Dermis blood vessel endothelial cell (primary cell): Measurements from ENCODE around the gene APBA2. TPM values are rescaled to one million over a fixed set of nuclear protein-coding genes. Genes with fewer than 3 reads are reported as not detected.

Experiments used
- DNase-seq: peaks from one replicate; pipeline ENCODE4 v3.0.0; 2010
- total RNA-seq: library from RNA; depleted of rRNA; stranded (reverse); fragments of >200 nt; gene quantifications from 2 replicates; pipeline ENCODE4 v1.2.3, GENCODE V29; 2014

Gene APBA2
- total RNA-seq, 1 donor from 2014 or later: 18.5 TPM

GRCh38 chr15:28897861-28898585 lies 12.2 kb downstream of the APBA2 start:
- no peak for DNase-seq

DNA sequence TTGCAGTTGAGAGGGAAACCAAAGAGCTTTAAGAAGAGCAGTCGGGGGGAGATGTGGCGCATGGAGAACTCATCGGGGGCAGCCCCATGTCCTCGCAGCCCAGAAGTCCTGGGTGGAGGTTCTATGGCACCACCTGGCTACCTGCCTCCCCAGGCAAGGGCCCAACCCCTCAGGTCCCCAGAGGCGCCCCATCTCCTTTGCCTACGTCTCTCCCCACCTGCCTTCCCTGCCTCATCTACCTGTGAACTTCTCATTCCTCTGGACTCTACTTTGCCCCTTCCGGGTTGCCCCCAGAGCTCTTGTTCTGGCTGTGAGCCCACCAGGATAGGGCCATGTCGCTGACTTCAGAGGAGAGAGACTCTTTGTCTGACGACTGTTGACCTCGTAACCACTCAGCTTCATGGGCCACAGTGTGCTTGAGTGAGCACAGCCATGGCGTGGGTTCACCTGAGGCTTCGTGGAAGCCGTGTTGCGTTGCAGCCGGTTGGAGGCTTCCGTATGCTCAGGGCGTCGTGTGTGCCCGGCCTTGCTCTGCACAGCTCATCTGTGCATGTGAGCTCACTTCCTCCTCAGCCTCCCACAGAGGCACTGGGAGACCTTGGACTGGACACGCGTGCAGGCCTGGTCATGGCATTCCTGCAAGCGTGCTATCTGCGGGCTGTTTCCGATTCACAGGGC lies 13.4 kb downstream of the APBA2 start:
- DNase-seq: no peak

DNA sequence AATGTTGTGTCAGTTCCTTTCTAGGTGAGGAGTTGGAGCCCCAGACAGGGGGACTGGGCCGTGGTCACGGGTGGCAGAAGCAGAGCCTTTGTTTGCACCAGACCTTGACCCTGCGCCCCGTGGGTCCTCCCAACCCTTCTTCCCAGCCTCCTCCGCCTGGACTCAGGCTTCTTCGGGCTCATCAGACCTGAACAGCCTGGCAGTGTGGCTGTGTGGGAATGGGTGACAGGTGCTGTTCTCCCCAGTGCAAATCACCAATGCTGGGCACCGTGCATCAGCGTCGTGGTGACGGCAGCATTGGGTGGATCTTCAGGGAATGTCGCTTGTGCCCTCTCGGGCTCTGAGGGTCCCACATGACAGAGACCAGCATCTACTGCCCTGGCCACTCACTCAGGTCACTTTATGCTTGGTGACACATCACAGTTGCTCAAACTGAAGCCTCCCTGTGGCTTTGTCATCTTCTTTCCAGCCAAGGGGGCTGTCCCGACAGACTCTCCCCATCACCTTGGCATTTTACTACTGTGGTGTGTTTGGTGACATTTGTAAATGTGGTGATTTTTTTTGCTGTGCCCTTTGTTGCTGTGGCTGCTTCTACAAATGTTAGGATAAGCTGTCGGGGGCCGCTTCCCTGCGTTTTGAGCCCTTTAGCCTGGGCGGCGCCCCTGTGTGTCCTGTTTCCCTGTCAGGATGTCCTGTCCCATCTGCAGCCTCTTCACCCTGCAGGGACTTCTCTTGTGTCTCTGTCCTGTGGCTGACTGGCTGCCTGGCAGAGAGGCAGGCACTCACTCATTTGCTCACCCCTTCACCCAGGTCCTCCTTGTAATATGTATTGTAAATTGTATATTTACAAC lies 14.5 kb downstream of the APBA2 start:
- DNase-seq: no peak

GRCh38 chr15:28900892-28901586 lies 15.3 kb downstream of the APBA2 start:
- DNase-seq: no peak

- no peak for DNase-seq
Observed at GRCh38 chr15:28901587-28901980, 15.8 kb downstream of the APBA2 start.

- DNase-seq: no peak
Observed at GRCh38 chr15:28901987-28902745, 16.4 kb downstream of the APBA2 start.

DNA sequence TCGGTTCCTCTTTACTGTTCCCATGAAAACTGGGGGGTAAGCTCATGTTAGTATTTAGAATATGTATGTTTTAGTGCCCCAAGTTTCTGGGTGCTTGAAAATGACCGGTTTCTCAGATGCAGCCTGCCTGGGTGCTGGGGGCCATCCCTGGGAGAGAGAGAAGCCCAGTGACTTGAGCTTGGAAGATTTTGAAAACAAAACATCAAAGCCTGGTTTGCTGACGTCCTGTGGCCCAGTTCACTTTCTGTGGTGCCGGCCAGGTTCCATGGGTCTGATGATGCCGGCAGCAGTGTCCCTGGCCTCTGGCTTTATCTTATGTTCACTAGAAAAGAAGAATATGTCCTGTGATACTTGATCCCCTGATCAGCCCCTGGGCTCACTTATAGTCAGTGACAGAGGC lies 17.1 kb downstream of the APBA2 start:
- no peak for DNase-seq

DNA sequence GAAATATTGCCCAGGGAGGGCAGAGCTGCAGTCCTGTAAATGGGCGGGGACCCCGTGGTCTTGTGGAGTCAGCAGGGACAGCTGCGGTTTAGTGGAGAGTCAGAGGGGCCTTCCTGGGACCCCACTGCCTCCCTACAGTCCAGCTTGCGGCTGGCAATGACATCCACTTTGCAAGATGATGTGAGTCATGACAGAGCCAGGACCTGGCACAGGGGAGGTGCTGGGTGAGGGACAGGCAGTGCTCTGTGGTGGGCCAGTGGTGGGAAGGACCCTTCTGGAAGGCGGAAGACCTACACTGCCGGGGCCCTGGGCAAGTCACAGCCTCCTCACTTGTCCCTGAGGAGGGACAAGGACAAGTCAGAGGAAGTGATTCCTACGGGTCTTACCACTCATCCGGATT lies 17.8 kb downstream of the APBA2 start:
- DNase-seq: no peak

- no peak for DNase-seq
Observed at GRCh38 chr15:28904003-28904402, 18.2 kb downstream of the APBA2 start.

- DNase-seq: peak; percentile 18
Observed at GRCh38 chr15:28904541-28905315, 19.0 kb downstream of the APBA2 start.

DNA sequence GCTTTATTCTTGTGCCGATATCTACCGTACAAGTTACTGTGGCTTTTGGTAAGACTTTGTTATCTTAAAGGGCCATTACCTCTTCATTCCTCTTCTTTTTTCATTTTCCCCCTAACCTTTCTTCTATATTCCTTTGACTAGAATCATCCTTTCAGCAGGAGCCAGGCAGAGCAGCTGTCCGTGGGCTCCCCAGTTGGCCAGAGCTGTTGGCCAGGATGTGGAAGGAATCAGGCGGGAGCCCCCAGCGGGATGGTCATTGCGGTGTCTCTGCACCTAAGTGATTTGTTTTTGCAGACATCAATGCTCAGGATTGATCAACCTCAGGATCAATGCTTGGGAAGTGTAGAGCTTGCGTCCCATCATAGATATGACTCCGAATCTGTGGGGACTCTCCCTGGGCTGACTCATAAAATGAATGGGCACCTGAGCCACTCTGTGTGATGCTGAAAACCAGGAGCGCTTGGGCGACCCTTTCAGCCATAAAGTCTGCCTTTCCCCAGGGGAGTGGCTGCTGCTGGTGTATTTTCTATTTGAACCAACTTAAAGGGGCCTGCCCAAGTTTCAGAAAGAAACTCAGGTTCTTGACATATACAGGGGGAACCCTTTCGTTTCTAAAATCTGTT lies 21.7 kb downstream of the APBA2 start:
- no peak for DNase-seq

DNA sequence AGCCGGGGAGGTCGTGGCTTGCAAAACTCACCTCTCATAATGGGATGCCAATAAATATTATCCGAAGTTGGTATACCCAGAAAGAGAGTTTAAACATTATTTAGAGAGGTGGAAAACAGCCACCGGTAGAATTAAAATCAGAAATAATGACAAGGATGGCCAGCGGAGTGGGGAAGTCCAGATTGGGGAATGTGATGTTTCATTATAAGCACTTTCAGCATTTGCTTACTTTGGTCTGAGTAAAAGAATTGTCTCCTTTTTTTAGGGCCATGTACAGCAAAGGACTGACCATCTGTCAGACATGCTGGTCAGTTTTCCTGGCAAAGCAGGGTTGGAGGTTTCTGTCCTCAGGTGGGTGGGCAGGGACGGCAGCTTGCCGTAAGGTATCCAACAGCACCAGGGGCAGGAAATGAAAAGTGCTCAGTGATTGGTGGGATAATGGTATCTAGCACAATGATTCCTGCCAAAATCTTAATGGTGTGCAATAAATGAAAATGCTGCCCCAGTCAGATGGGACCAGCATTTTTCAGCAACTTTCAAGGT lies 24.3 kb downstream of the APBA2 start:
- DNase-seq: no peak

DNA sequence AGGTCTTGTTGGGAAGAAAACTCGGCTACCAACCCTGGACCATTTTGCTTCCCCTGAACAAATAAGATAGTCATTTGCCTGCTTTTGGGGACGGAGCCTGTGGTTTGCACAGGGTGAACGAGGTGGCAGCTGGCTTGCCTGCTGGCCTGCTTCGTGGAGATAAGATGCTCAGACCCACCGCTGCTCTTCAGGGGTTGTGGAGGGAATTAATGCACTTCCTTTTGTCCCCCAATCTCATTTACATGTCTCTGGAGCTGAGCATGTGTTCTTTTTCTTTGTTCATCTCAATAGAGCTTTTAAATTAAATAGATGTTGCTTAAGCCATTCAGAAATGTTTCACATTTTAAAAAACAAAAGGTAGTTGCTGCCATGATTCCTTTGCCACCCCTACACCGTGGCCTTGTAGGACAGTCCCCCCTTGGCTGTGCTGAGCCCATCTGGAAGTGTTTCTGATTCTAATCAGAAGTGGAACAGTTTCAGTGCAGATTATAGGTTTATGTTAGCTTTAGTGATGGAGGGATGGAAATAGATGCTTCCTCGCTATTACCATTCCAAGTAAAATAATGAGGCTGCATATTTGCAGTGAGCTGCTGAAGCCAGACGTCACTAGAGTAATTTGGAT lies 25.6 kb downstream of the APBA2 start:
- no peak for DNase-seq

DNA sequence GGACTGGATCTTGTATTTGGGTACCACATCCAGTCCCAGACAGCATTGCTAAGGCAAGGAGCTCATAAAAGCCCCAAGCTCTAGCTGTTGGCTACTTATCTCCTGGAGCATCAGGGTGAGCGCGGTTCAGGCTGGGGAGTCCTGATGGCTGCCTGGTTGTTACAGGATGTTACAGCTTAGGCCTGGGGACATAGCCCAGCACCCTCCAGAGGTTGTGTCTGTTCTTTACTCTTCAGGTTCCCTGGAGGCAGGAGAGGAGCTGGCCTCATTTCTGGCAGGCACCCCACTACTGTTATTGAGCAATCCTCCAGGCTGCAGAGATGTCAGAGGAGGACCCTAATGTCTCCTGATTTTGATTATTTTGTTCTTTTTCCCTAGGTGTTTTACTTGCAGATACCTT lies 26.6 kb downstream of the APBA2 start:
- DNase-seq: no peak

GRCh38 chr15:28913171-28913765 lies 27.5 kb downstream of the APBA2 start:
- peak; percentile 49 for DNase-seq

DNA sequence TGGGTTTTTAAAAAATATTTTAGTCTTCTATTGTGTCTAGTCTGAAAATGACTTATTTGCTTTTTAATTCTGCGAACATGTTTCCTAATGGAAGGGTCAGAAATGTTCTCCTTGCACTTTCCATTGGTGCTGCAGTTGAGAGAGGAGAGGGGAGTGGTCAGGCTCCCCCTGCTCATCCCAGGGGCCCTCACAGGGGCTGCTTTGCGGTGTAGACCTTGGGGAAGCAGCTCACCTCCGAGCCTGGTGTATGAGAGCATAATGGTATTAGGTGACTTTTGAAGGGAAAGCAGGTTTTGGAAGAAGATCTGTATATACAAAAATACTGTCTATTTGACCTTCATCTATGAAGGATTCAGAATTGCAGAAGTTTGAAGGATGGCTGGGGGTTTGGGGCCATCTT lies 28.3 kb downstream of the APBA2 start:
- no peak for DNase-seq

DNA sequence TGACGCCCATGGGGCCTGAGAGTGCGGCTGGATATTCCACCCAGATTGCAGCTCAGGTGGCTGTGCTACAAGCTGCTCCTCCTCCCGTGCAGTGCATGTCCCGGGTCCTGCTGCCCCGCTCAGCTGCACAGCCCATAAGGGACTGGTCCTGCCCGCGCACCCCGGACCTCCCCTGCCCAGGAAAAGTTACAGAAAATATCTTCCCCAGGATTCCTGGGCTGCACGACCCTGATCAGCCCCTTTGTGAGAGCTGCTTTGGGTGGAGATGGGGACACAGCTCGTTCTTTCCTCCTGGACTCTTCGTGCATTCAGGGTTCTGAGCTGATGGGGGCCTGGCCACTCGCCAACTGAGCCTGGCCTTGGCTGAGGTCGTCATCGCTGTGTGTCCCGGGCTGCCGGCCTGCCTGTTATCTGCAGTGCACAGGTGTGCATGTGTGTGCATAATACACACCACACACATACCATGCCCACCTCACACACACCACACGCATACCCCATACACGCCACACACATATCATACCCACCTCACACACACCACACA lies 28.8 kb downstream of the APBA2 start:
- no peak for DNase-seq

GRCh38 chr15:28915041-28915810 lies 29.5 kb downstream of the APBA2 start:
- DNase-seq: no peak

DNA sequence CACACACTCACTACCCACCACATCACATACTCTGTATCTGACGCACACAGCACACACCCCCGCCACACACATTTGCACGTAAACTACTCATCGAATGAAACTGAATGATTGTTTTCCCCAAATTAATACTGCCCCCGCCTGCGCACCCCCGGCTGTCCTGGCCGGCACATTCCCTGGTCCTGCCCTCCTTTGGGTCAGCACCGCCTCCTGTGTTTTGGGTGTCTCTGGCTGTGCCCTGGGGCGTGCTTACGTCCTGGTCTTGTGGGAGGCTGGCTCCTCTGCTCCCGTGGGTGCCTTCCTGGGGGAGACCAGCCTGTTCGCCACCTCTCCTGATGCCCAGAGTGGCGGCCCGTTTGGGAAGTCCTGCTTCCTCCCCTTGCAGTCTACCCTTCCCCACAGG lies 30.2 kb downstream of the APBA2 start:
- no peak for DNase-seq
